ENCODE results near the gene ZMPSTE24.
"Not testable (repeated sequence)": the region's sequence is repeated elsewhere in the genome, so short reads cannot be mapped to it uniquely, and the experiment has no call there.

ZMPSTE24 gene

GRCh38 chr1:40331403-40331802 is 73.4 kb downstream of the ZMPSTE24 start:
- DNase-seq = not testable (repeated sequence)

- DNase-seq = no peak
Observed at GRCh38 chr1:40332695-40333094, 74.7 kb downstream of the ZMPSTE24 start.

DNA sequence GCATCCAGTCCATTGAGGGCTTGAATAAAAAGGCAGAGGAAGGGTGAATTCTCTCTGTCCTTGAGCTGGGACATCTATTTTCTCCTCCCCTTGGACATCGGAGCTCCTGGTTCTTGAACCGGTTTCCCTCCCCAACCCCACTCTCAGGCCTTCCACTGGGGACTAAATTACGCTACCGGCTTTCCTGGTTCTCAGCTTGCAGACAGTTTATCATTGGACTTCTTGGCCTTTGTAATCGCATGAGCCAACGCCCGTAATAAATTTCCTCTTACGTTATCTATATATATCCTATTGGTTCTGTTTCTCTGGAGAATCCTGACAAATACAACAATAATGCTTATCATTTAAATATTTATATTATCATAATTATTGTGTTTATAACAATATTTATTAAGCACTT is 79.4 kb downstream of the ZMPSTE24 start:
- no peak for DNase-seq

- peak; percentile 30 for DNase-seq
Observed at GRCh38 chr1:40338745-40339419, 80.8 kb downstream of the ZMPSTE24 start.

DNA sequence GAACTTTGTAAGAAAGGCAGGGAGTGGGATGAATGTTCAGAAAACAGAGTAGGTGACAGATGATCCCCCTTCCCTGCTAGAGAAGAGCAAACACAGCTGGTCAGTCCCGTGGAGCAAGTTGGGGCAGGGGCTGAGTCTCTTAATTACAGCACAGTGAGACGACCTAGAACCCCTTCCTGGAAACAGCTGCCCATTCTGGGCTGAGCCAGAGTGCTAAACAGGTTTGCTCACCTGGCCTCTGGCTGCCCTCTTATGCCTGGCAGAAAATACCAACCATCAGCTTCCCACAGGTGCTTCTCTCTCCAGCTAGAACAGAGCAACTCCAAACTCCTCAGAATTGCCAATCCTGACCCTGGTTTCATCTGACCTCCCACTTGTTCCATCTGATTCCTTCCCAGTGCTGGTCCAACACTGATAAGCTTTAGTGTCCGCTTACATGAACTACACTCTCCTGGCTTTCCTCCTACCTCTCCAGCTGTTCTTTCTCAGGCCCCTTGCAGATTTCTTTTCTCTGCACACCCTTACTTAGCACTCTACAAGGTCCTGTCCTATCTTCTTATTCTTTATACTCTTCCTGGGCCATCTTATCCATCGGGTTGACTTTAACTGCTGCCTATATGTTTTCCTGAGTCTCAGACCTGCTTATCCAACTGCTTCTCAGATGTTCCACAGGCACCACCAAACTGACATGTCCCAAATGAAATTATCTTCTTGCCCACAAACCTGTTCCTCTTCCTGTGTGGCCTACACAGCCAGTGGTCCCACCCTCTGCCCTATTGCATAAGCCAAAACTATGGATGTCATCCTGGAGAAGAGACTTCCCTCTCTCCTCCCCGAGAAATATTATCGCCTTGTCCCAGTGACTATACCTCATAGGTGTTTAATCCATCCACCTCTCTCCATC is 81.6 kb downstream of the ZMPSTE24 start:
- no peak for DNase-seq

GRCh38 chr1:40341491-40342380 is 83.7 kb downstream of the ZMPSTE24 start:
- no peak for DNase-seq

GRCh38 chr1:40342381-40342717 is 84.3 kb downstream of the ZMPSTE24 start:
- not testable (repeated sequence) for DNase-seq
